ENCODE results near the gene PLA2G12A. TPM values are rescaled to one million over a fixed set of nuclear protein-coding genes. Genes with fewer than 3 reads are reported as not detected.

The PLA2G12A gene
- total RNA-seq, 1 experiment from 2014 or later = 36.3 TPM

- no peak for TF ChIP-seq EZH2 (IDR thresholded peaks at IDR 0.05; ENCODE audit: low read depth)
- no peak for TF ChIP-seq CTCF (conservative IDR thresholded peaks at IDR 0.05)
- POLR2A ChIA-PET (ENCODE audit: unreplicated experiment) = no interaction called here
- DNase-seq = no peak
- Histone ChIP-seq H3K36me3 (ENCODE audit: low read depth) (no peaks in the 10 kb centered on the region), H3K27ac (no peak overlapping the region), H2AFZ (no peak overlapping the region), H3K4me1 (replicated peaks; ENCODE audit: insufficient read depth) (no peaks in the 10 kb centered on the region), H3K4me3 (no peak overlapping the region), H3K9me3 (ENCODE audit: insufficient read depth, low read depth) (no peaks in the 10 kb centered on the region), H3K27me3 (ENCODE audit: insufficient read depth, low read depth) (no peaks in the 10 kb centered on the region), H3K79me2 (ENCODE audit: low read depth) (no peaks in the 10 kb centered on the region), H4K20me1 (ENCODE audit: insufficient read depth) (no peaks in the 10 kb centered on the region), H3F3A (ENCODE audit: insufficient read depth, low read depth) (no peaks in the 10 kb centered on the region), H3K9me2 (ENCODE audit: insufficient read depth) (no peaks in the 10 kb centered on the region), H3K4me2 (no peak overlapping the region)
- no TSS peak for BruUV-seq (replicated peaks)
- intact Hi-C loops (cut with micrococcal nuclease; ENCODE audit: unreplicated experiment) = no loop called here
- CTCF ChIA-PET = no interaction called here
Observed at GRCh38 chr4:109752525-109752924, 22.7 kb upstream of the PLA2G12A start.

GRCh38 chr4:109751852-109752251 is 22.0 kb upstream of the PLA2G12A start:
- no peak for DNase-seq
- ChIA-PET CTCF (no interaction called here), POLR2A (ENCODE audit: unreplicated experiment) (interaction anchor here (0.6 kb wide), 1 partner anchor 20 kb away, joined by 3 read pairs; no protein-coding TSS in a partner anchor)
- H3K4me3 ChIP-seq = no peak overlapping the region
- no peaks in the 10 kb centered on the region for H3K27me3 ChIP-seq (ENCODE audit: insufficient read depth, low read depth)
- H3K4me2 ChIP-seq = no peak overlapping the region
- H3K9me3 ChIP-seq (ENCODE audit: insufficient read depth, low read depth) = no peaks in the 10 kb centered on the region
- no peaks in the 10 kb centered on the region for H4K20me1 ChIP-seq (ENCODE audit: insufficient read depth)
- no peak overlapping the region for H2AFZ ChIP-seq
- H3K36me3 ChIP-seq (ENCODE audit: low read depth) = no peaks in the 10 kb centered on the region
- H3K79me2 ChIP-seq (ENCODE audit: low read depth) = no peaks in the 10 kb centered on the region
- no peak overlapping the region for H3K27ac ChIP-seq
- intact Hi-C loops (cut with micrococcal nuclease; ENCODE audit: unreplicated experiment) = no loop called here
- TF ChIP-seq EZH2 (IDR thresholded peaks at IDR 0.05; ENCODE audit: low read depth) = no peak
- TF ChIP-seq CTCF (conservative IDR thresholded peaks at IDR 0.05) = no peak
- BruUV-seq (replicated peaks) = no TSS peak
- no peaks in the 10 kb centered on the region for H3K9me2 ChIP-seq (ENCODE audit: insufficient read depth)
- H3F3A ChIP-seq (ENCODE audit: insufficient read depth, low read depth) = no peaks in the 10 kb centered on the region
- H3K4me1 ChIP-seq (replicated peaks; ENCODE audit: insufficient read depth) = no peaks in the 10 kb centered on the region

- Histone ChIP-seq H3K27ac (no peak overlapping the region), H3K79me2 (ENCODE audit: low read depth) (no peaks in the 10 kb centered on the region), H2AFZ (no peak overlapping the region), H3K36me3 (ENCODE audit: low read depth) (no peaks in the 10 kb centered on the region), H3K4me1 (replicated peaks; ENCODE audit: insufficient read depth) (no peaks in the 10 kb centered on the region), H3K9me2 (ENCODE audit: insufficient read depth) (no peaks in the 10 kb centered on the region), H3K9me3 (ENCODE audit: insufficient read depth, low read depth) (no peaks in the 10 kb centered on the region), H3F3A (ENCODE audit: insufficient read depth, low read depth) (no peaks in the 10 kb centered on the region), H4K20me1 (ENCODE audit: insufficient read depth) (no peaks in the 10 kb centered on the region), H3K4me2 (no peak overlapping the region), H3K4me3 (no peak overlapping the region), H3K27me3 (ENCODE audit: insufficient read depth, low read depth) (no peaks in the 10 kb centered on the region)
- no peak for DNase-seq
- no TSS peak for BruUV-seq (replicated peaks)
- CTCF ChIA-PET = no interaction called here
- POLR2A ChIA-PET (ENCODE audit: unreplicated experiment) = no interaction called here
- intact Hi-C loops (cut with micrococcal nuclease; ENCODE audit: unreplicated experiment) = no loop called here
- no peak for TF ChIP-seq EZH2 (IDR thresholded peaks at IDR 0.05; ENCODE audit: low read depth)
- TF ChIP-seq CTCF (conservative IDR thresholded peaks at IDR 0.05) = no peak
Observed at GRCh38 chr4:109750652-109751244, 20.9 kb upstream of the PLA2G12A start.
